Thoracic aorta (tissue), 2 donors: ENCODE measurements around the gene LRRC32. TPM values are rescaled to one million over a fixed set of nuclear protein-coding genes. Genes with fewer than 3 reads are reported as not detected.
A peak's percentile ranks its signal among the peaks of the same experiment; 100 is the strongest.

Experiments used
- ATAC-seq: fragments of 150-250 bp; one replicate; pipeline ENCODE4 v1.8.0; 2017; ENCODE audit warnings: low read depth; ENCODE audit not compliant: insufficient number of reproducible peaks, low FRiP score
- DNase-seq: peaks from one replicate; pipeline ENCODE4 v3.0.0-alpha.2; 2020; ENCODE audit warnings: low spot score
- H3K27ac ChIP-seq, 2 donors: fragments of 200-600 bp; sonication (generic); 1 replicate in 1 of 2; 2 replicates in 1 of 2; pipeline ENCODE4 v1.5.1; 2016; ENCODE audit warnings: mild to moderate bottlenecking in 2 of 2, moderate library complexity in 2 of 2
- H3K27me3 ChIP-seq: fragments of 200-600 bp; sonication (generic); replicated peaks from 2 replicates; pipeline ENCODE4 v1.6.0; 2016; ENCODE audit warnings: mild to moderate bottlenecking; ENCODE audit not compliant: insufficient read depth
- H3K36me3 ChIP-seq: fragments of 200-600 bp; sonication (generic); one replicate; pipeline ENCODE4 v1.5.1; 2016
- H3K4me1 ChIP-seq, 2 donors: fragments of 200-600 bp; sonication (generic); 1 replicate in 1 of 2; 2 replicates in 1 of 2; pipeline versions ENCODE4 v1.5.1 to v1.6.0; 2016; ENCODE audit warnings: low read depth in 2 of 2, mild to moderate bottlenecking in 1 of 2; ENCODE audit not compliant: control insufficient read depth in 1 of 2
- H3K4me3 ChIP-seq: fragments of 200-600 bp; sonication (generic); 2 replicates; pipeline ENCODE4 v1.5.1; 2016; ENCODE audit warnings: mild to moderate bottlenecking
- H3K9me3 ChIP-seq: fragments of 200-600 bp; sonication (generic); 2 replicates; pipeline ENCODE4 v1.5.1; 2016
- CTCF ChIP-seq: fragments of 200-600 bp; sonication (generic); IDR thresholded peaks from one replicate; pipeline ENCODE4 v1.5.1; 2019; ENCODE audit warnings: antibody characterized with exemption
- total RNA-seq, 2 donors: library from RNA; depleted of rRNA; stranded (reverse); fragments of >200 nt; gene quantifications; one replicate each; pipeline versions ENCODE4 v1.1.0 to v1.2.3, GENCODE V29; 2016

LRRC32 gene
- total RNA-seq, 2 donors from 2014 or later, result 133 to 214 TPM

GRCh38 chr11:76656571-76657081 is 13.9 kb downstream of the LRRC32 start:
- Histone ChIP-seq H3K4me1 (peaks cover 27 to 48% of the 10 kb centered on the region in 2 donors), H3K36me3 (peaks cover 25% of the 10 kb centered on the region), H3K9me3 (no peaks in the 10 kb centered on the region), H3K27me3 (no peaks in the 10 kb centered on the region), H3K4me3 (no peak overlapping the region), H3K27ac (peak overlapping the region; percentile 16 to 84)
- no peak for DNase-seq
- no peak for TF ChIP-seq CTCF
- no peak for ATAC-seq

DNA sequence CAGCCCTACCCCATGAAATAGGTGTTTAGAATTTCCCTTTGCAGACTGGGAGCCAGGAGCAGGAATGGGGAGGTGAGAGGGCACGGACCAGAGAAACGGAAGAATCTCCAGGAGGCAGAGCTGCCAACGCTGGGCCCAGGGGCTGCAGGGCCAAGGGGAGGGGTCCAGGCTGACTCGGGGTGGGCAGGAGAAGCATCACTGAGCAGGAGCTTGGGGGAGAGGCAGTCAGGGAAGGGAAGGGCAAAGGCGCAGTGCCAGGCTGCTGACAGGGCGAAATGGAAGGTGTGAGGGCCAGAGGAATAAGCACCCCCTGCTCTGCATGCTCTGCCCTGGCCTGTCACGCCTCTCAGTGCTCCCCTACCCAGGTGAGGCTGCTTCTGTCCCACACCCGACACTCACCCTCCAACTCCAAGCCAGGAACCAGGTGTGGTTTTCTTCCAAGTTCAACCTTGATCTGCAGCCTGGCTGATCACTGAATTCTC is 14.5 kb downstream of the LRRC32 start:
- Histone ChIP-seq H3K27ac (peak overlapping the region; percentile 84 to 91), H3K36me3 (peaks cover 25% of the 10 kb centered on the region), H3K4me1 (peaks cover 28 to 50% of the 10 kb centered on the region in 2 donors), H3K27me3 (no peaks in the 10 kb centered on the region), H3K4me3 (no peak overlapping the region), H3K9me3 (no peaks in the 10 kb centered on the region)
- no peak for TF ChIP-seq CTCF
- no peak for ATAC-seq
- no peak for DNase-seq

DNA sequence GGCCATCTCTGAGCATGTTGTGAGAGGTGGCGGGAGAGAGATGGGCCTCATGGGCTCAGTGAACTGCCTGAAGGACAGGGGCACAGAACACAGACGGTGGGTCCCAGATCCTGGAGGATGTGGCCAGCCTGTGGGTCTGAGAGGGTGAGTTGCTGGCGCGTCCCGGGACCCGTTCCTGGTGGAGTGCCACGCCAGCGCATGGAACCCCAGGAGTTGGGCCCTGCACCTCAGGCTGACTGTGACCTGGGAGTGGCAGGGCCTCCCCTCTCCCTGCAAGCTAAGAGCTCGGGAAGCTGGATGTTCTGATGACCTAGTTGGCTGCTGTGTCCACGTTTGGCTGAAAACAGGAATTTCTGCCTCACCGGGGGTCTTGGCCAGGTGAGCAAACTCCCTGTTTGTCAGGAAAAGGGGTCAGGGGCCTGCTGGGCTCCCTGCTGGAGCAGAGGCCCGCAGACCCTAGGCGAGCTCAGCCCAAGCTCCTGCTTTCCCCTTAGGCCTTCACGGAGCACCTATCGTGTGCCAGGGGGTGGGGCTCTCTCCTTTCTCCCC is 15.0 kb downstream of the LRRC32 start:
- Histone ChIP-seq H3K9me3 (no peaks in the 10 kb centered on the region), H3K27me3 (no peaks in the 10 kb centered on the region), H3K4me3 (no peak overlapping the region), H3K27ac (peak overlapping the region; percentile 84 to 91), H3K4me1 (peaks cover 34 to 55% of the 10 kb centered on the region in 2 donors), H3K36me3 (peaks cover 22% of the 10 kb centered on the region)
- ATAC-seq (no peak), DNase-seq (no peak)
- TF ChIP-seq CTCF, result no peak

GRCh38 chr11:76654980-76655379 is 15.6 kb downstream of the LRRC32 start:
- no peak for TF ChIP-seq CTCF
- Histone ChIP-seq H3K9me3 (no peaks in the 10 kb centered on the region), H3K27me3 (no peaks in the 10 kb centered on the region), H3K36me3 (peaks cover 16% of the 10 kb centered on the region), H3K4me1 (peaks cover 40 to 61% of the 10 kb centered on the region in 2 donors), H3K27ac (peak overlapping the region; percentile 84 to 91), H3K4me3 (no peak overlapping the region)
- DNase-seq (no peak), ATAC-seq (peak; percentile 11)

GRCh38 chr11:76654298-76654851 is 16.2 kb downstream of the LRRC32 start:
- peak overlapping the region; percentile 84 to 91 for H3K27ac ChIP-seq
- TF ChIP-seq CTCF, result no peak
- peaks cover 46 to 67% of the 10 kb centered on the region in 2 donors for H3K4me1 ChIP-seq
- H3K27me3 ChIP-seq, result no peaks in the 10 kb centered on the region
- ATAC-seq, result peak; percentile 62
- DNase-seq, result no peak
- peak overlapping the region; percentile 44 for H3K4me3 ChIP-seq
- peaks cover 11% of the 10 kb centered on the region for H3K36me3 ChIP-seq
- H3K9me3 ChIP-seq, result no peaks in the 10 kb centered on the region
